HFFc6 (cell line): ENCODE results near the gene SLC51A. TPM values are rescaled to one million over a fixed set of nuclear protein-coding genes. Genes with fewer than 3 reads are reported as not detected.

ENCODE experiments used
- DNase-seq: peaks from one replicate; pipeline ENCODE4 v3.0.0-alpha.2; 2018
- H3K27ac Mint-ChIP-seq: 2 replicates; pipeline ENCODE4 v1.8.0; 2020; ENCODE audit warnings: mild to moderate bottlenecking, mixed read lengths
- H3K27me3 Mint-ChIP-seq: 2 replicates; pipeline ENCODE4 v1.8.0; 2021; ENCODE audit warnings: mild to moderate bottlenecking, moderate library complexity, mixed read lengths; ENCODE audit not compliant: insufficient read depth
- H3K36me3 Mint-ChIP-seq: 2 replicates; pipeline ENCODE4 v1.8.0; 2021; ENCODE audit warnings: low read depth, mixed read lengths
- H3K4me1 Mint-ChIP-seq: 2 replicates; pipeline ENCODE4 v1.8.0; 2020; ENCODE audit warnings: low read depth, mixed read lengths
- H3K4me3 Mint-ChIP-seq: 2 replicates; pipeline ENCODE4 v1.8.0; 2020; ENCODE audit warnings: mild to moderate bottlenecking, moderate library complexity, mixed read lengths
- H3K9me3 Mint-ChIP-seq: 2 replicates; pipeline ENCODE4 v1.8.0; 2020; ENCODE audit warnings: mild to moderate bottlenecking, mixed read lengths
- CTCF ChIP-seq: fragments of 200-600 bp; sonication (generic); IDR thresholded peaks from 2 replicates; pipeline ENCODE4 v1.5.0; 2021; ENCODE audit warnings: antibody characterized with exemption, mild to moderate bottlenecking
- total RNA-seq, 6 experiments: library from RNA; stranded (reverse); fragmentation: NEBNext Ultra II Directional; extraction: Animal tissue kit (Norgen Biotek cat#: 25700); gene quantifications; 2 replicates in 1 of 6; 3 replicates in 5 of 6; pipeline ENCODE4 v1.2.3, GENCODE V29; 2021

Gene SLC51A
- total RNA-seq, 6 experiments from 2014 or later = not detected

- Mint-ChIP-seq H3K36me3 (no peaks in the 10 kb centered on the region), H3K4me1 (peaks cover 11% of the 10 kb centered on the region), H3K9me3 (no peaks in the 10 kb centered on the region), H3K27me3 (peaks cover 12% of the 10 kb centered on the region), H3K4me3 (peak overlapping the region; percentile 79), H3K27ac (peak overlapping the region; percentile 87)
- TF ChIP-seq CTCF = no peak
- peak; percentile 95 for DNase-seq
Measured at GRCh38 chr3:196219194-196219969, 3.0 kb downstream of the SLC51A start.

GRCh38 chr3:196219970-196220311 is 3.6 kb downstream of the SLC51A start:
- H3K4me3 Mint-ChIP-seq = no peak overlapping the region
- H3K27ac Mint-ChIP-seq = peak overlapping the region; percentile 87
- H3K36me3 Mint-ChIP-seq = no peaks in the 10 kb centered on the region
- peaks cover 11% of the 10 kb centered on the region for H3K4me1 Mint-ChIP-seq
- no peaks in the 10 kb centered on the region for H3K9me3 Mint-ChIP-seq
- no peak for TF ChIP-seq CTCF
- no peak for DNase-seq
- H3K27me3 Mint-ChIP-seq = peaks cover 12% of the 10 kb centered on the region

- TF ChIP-seq CTCF = no peak
- Mint-ChIP-seq H3K27me3 (peaks cover 9% of the 10 kb centered on the region), H3K4me3 (no peak overlapping the region)
Measured at GRCh38 chr3:196220587-196220986, 4.3 kb downstream of the SLC51A start.

GRCh38 chr3:196220991-196221390 is 4.7 kb downstream of the SLC51A start:
- no peak for DNase-seq
- Mint-ChIP-seq H3K36me3 (no peaks in the 10 kb centered on the region), H3K4me1 (peaks cover 11% of the 10 kb centered on the region), H3K4me3 (no peak overlapping the region), H3K27me3 (peaks cover 8% of the 10 kb centered on the region), H3K27ac (no peak overlapping the region), H3K9me3 (no peaks in the 10 kb centered on the region)
- TF ChIP-seq CTCF = no peak

More at GRCh38 chr3:196220587-196220986, 4.3 kb downstream of the SLC51A start:
- peaks cover 11% of the 10 kb centered on the region for H3K4me1 Mint-ChIP-seq
- H3K36me3 Mint-ChIP-seq = no peaks in the 10 kb centered on the region
- peak overlapping the region; percentile 15 for H3K27ac Mint-ChIP-seq
- DNase-seq = no peak
- H3K9me3 Mint-ChIP-seq = no peaks in the 10 kb centered on the region

- peaks cover 8% of the 10 kb centered on the region for H3K27me3 Mint-ChIP-seq
Measured at GRCh38 chr3:196222876-196223595, 6.7 kb downstream of the SLC51A start.

More at GRCh38 chr3:196222876-196223595, 6.7 kb downstream of the SLC51A start:
- no peak for TF ChIP-seq CTCF
- DNase-seq = no peak
- no peak overlapping the region for H3K27ac Mint-ChIP-seq
- no peaks in the 10 kb centered on the region for H3K9me3 Mint-ChIP-seq
- H3K4me1 Mint-ChIP-seq = peaks cover 11% of the 10 kb centered on the region
- H3K36me3 Mint-ChIP-seq = no peaks in the 10 kb centered on the region
- H3K4me3 Mint-ChIP-seq = no peak overlapping the region; the same call in 1 of the 2 replicates
